K562 (cell line): Measurements from ENCODE around the gene ASB15. TPM values are rescaled to one million over a fixed set of nuclear protein-coding genes. Genes with fewer than 3 reads are reported as not detected.

Experiments used
- ARID2 ChIP-seq: fragments of 450-650 bp; IDR thresholded peaks from 2 replicates; pipeline ENCODE4 v1.6.1; 2017; ENCODE audit warnings: antibody characterized with exemption, mild to moderate bottlenecking
- BACH1 ChIP-seq: fragments of 200-800 bp; sonication (Bioruptor generic); IDR thresholded peaks from 2 replicates; pipeline ENCODE4 v1.6.1; 2016; ENCODE audit warnings: missing genetic modification characterization, missing compliant biosample characterization
- FOSL1 ChIP-seq: fragments of 200-800 bp; sonication (Bioruptor generic); conservative IDR thresholded peaks from 2 replicates; pipeline ENCODE4 v1.6.1; 2016; ENCODE audit warnings: missing genetic modification characterization, missing compliant biosample characterization
- HBP1 ChIP-seq: fragments of 450-650 bp; formaldehyde crosslinking; IDR thresholded peaks from 2 replicates; pipeline ENCODE4 v1.4.0; 2022; ENCODE audit warnings: missing genetic modification characterization
- HDAC1 ChIP-seq, 2 experiments: fragments of 450-650 bp; IDR thresholded peaks; 2 replicates each; pipeline ENCODE4 v1.6.1; 2016 to 2017; ENCODE audit warnings: inconsistent platforms in 1 of 2, mild to moderate bottlenecking in 1 of 2, moderate library complexity in 1 of 2
- HMBOX1 ChIP-seq: sonication (generic); IDR thresholded peaks from 2 replicates; pipeline ENCODE4 v1.6.1; 2016
- ID3 ChIP-seq, 2 experiments: fragments of 250-450 bp in 1 of 2; fragments of 450-650 bp in 1 of 2; sonication (Bioruptor Pico) in 1 of 2; IDR thresholded peaks; 2 replicates each; pipeline versions ENCODE4 v1.6.1 to v1.8.0; 2016 to 2021; ENCODE audit warnings: mild to moderate bottlenecking in 2 of 2, moderate library complexity in 2 of 2, missing compliant biosample characterization in 1 of 2, missing genetic modification characterization in 1 of 2
- MNT ChIP-seq, 2 experiments: fragments of 450-650 bp; conservative IDR thresholded peaks; 2 replicates each; pipeline ENCODE4 v1.6.1; 2017; ENCODE audit warnings: mild to moderate bottlenecking in 2 of 2, moderate library complexity in 2 of 2
- POLR3G ChIP-seq: IDR thresholded peaks from 2 replicates; pipeline ENCODE4 v1.6.1; 2011; ENCODE audit not compliant: insufficient read length, insufficient replicate concordance; ENCODE audit errors: extremely low read depth
- SETDB1 ChIP-seq: IDR thresholded peaks from one replicate; pipeline ENCODE4 v1.6.1; 2012; ENCODE audit warnings: low read length, control low read depth, inconsistent platforms
- TFAP4 ChIP-seq: sonication (generic); formaldehyde crosslinking; IDR thresholded peaks from 2 replicates; pipeline ENCODE4 v1.8.0; 2022; ENCODE audit warnings: missing genetic modification reagents, mild to moderate bottlenecking, moderate library complexity, borderline replicate concordance
- ZBTB9 ChIP-seq: fragments of 450-650 bp; formaldehyde crosslinking; IDR thresholded peaks from 2 replicates; pipeline ENCODE4 v1.4.0; 2020; ENCODE audit warnings: mild to moderate bottlenecking, moderate library complexity
- ZNF589 ChIP-seq: fragments of 200-800 bp; sonication (Bioruptor generic); IDR thresholded peaks from 2 replicates; pipeline ENCODE4 v1.6.1; 2016; ENCODE audit warnings: low read depth, missing genetic modification characterization, missing compliant biosample characterization
- ZNF695 ChIP-seq: fragments of 450-650 bp; formaldehyde crosslinking; IDR thresholded peaks from 2 replicates; pipeline ENCODE4 v1.4.0; 2020; ENCODE audit warnings: mild to moderate bottlenecking, moderate library complexity
- ZNF740 ChIP-seq, 3 experiments: fragments of 200-800 bp in 1 of 3; sonication (Bioruptor generic) in 1 of 3; sonication (generic) in 1 of 3; formaldehyde crosslinking in 1 of 3; IDR thresholded peaks; 2 replicates each; pipeline versions ENCODE4 v1.6.1 to v1.8.0; 2016 to 2022; ENCODE audit warnings: mild to moderate bottlenecking in 2 of 3, missing compliant biosample characterization in 2 of 3, missing genetic modification characterization in 2 of 3, missing genetic modification reagents in 1 of 3
- polyA plus RNA-seq, 8 experiments: library from polyadenylated mRNA; depleted of rRNA in 4 of 8; stranded (reverse) in 5 of 8; unstranded in 3 of 8; fragments of >200 nt; fragmentation: Nextera tagmentation in 2 of 8; fragmentation: Illumina TruSeq in 1 of 8; extraction: Ambion mirVana in 2 of 8; extraction: Trizol in 1 of 8; gene quantifications; 2 replicates each; pipeline versions ENCODE4 v1.2.1 to v1.2.3, GENCODE V29; 2011 to 2014; ENCODE audit warnings: inconsistent platforms in 1 of 8, missing spikeins in 1 of 8
- total RNA-seq, 7 experiments: library from RNA; depleted of rRNA in 6 of 7; stranded (reverse); fragments of >200 nt in 6 of 7; fragmentation: Illumina TruSeq in 2 of 7; extraction: Trizol in 2 of 7; gene quantifications; 2 replicates each; pipeline versions ENCODE4 v1.2.1 to v1.2.3, GENCODE V29; 2011 to 2021; ENCODE audit warnings: low replicate concordance in 1 of 7

ASB15 gene
- total and polyA plus RNA-seq, 9 of the 15 experiments (the other 6 are each of a cell fraction or from before 2014, with no cell fraction given): 0.03 to 0.14 (median 0.04) TPM; not detected in 3

GRCh38 chr7:123647106-123647730 is 45.6 kb downstream of the ASB15 start (continued):
- TF ChIP-seq HMBOX1 (no peak), BACH1 (tag) (peak; percentile 65; the same call in 1 of the 2 replicates), ID3 (CRISPR knock-in tag; IDR thresholded peaks at IDR 0.05) (no peak), ID3 (tag; IDR thresholded peaks at IDR 0.05) (no peak), ARID2 (no peak), ZNF589 (CRISPR knock-in tag) (no peak), ZNF695 (no peak), POLR3G (no peak), MNT (conservative IDR thresholded peaks at IDR 0.05) (no peak), TFAP4 (CRISPR knock-in tag) (no peak), HDAC1 (IDR thresholded peaks at IDR 0.05) (no peak), ZBTB9 (no peak), ZNF740 (CRISPR knock-in tag; IDR thresholded peaks at IDR 0.05) (no peak), ZNF740 (tag; IDR thresholded peaks at IDR 0.05) (no peak), FOSL1 (peak; percentile 59), HBP1 (CRISPR knock-in tag) (peak; percentile 53; the same call in 1 of the 2 replicates), SETDB1 (no peak)
